Stimulated activated CD4-positive, alpha-beta T cell treated with anti-CD3 and anti-CD28 coated beads, TNF-alpha, amount 100 ng/mL, for 1 hour (primary cell): Measurements from ENCODE around the gene DAPK1.

Source experiments
- DNase-seq, 3 donors: peaks; one replicate each; pipeline ENCODE4 v3.0.0-alpha.2; 2020; ENCODE audit warnings: low read depth in 3 of 3, low spot score in 1 of 3

Gene DAPK1

GRCh38 chr9:87516222-87516925 is 18.7 kb downstream of the DAPK1 start:
- DNase-seq: no peak

- DNase-seq: no peak
Measured at GRCh38 chr9:87516926-87517290, 19.2 kb downstream of the DAPK1 start.

- DNase-seq: no peak
Measured at GRCh38 chr9:87517732-87518131, 20.1 kb downstream of the DAPK1 start.

- no peak for DNase-seq
Measured at GRCh38 chr9:87518702-87519335, 21.2 kb downstream of the DAPK1 start.

GRCh38 chr9:87519461-87519860 is 21.8 kb downstream of the DAPK1 start:
- DNase-seq: no peak

- DNase-seq: no peak
Measured at GRCh38 chr9:87520172-87520683, 22.6 kb downstream of the DAPK1 start.

GRCh38 chr9:87521834-87522233 is 24.2 kb downstream of the DAPK1 start:
- no peak for DNase-seq

GRCh38 chr9:87524061-87524460 is 26.4 kb downstream of the DAPK1 start:
- DNase-seq: no peak

- DNase-seq: no peak
Measured at GRCh38 chr9:87525546-87526303, 28.1 kb downstream of the DAPK1 start.

- no peak for DNase-seq
Measured at GRCh38 chr9:87527211-87527916, 29.7 kb downstream of the DAPK1 start.

GRCh38 chr9:87528969-87529368 is 31.3 kb downstream of the DAPK1 start:
- no peak for DNase-seq

GRCh38 chr9:87529671-87530070 is 32.0 kb downstream of the DAPK1 start:
- DNase-seq: no peak

GRCh38 chr9:87530716-87531115 is 33.0 kb downstream of the DAPK1 start:
- no peak for DNase-seq

- no peak for DNase-seq
Measured at GRCh38 chr9:87531370-87532295, 34.0 kb downstream of the DAPK1 start.

GRCh38 chr9:87533271-87533670 is 35.6 kb downstream of the DAPK1 start:
- no peak for DNase-seq

GRCh38 chr9:87534036-87534435 is 36.4 kb downstream of the DAPK1 start:
- no peak for DNase-seq

GRCh38 chr9:87534957-87535356 is 37.3 kb downstream of the DAPK1 start:
- DNase-seq: no peak

GRCh38 chr9:87535817-87536539 is 38.3 kb downstream of the DAPK1 start:
- DNase-seq: peak in 1 of 3 donors; percentile 4

- no peak for DNase-seq
Measured at GRCh38 chr9:87537625-87538024, 40.0 kb downstream of the DAPK1 start.
